Naive thymus-derived CD4-positive, alpha-beta T cell (primary cell): ENCODE measurements around the gene LRRN4. TPM values are rescaled to one million over a fixed set of nuclear protein-coding genes. Genes with fewer than 3 reads are reported as not detected.

Experiments
- ATAC-seq: fragments of 150-1000 bp; cut with Tn5 transposase; 2 replicates; pipeline ENCODE4 v1.10.0; 2021; ENCODE audit warnings: mild to moderate bottlenecking, moderate library complexity
- CTCF ChIA-PET: fragments of 350-600 bp; sonication (Branson Sonifier 250); formaldehyde crosslinking; loops from one replicate; lab custom pipeline; 2021; ENCODE audit warnings: antibody characterized with exemption; lab: Charles Lee
- POLR2A ChIA-PET: fragments of 350-600 bp; sonication (Branson Sonifier 250); formaldehyde crosslinking; loops from one replicate; lab custom pipeline; 2021; ENCODE audit warnings: antibody characterized with exemption, inconsistent platforms; lab: Charles Lee
- DNase-seq, 9 donors: peaks; one replicate each; pipeline versions ENCODE4 v3.0.0 to v3.0.0-alpha.2; 2020 to 2022; ENCODE audit warnings: mixed read lengths in 1 of 9
- H3K27ac ChIP-seq: one replicate; pipeline ENCODE4 v1.7.0; 2013; ENCODE audit warnings: mild to moderate bottlenecking, low read depth, low read length, moderate library complexity
- H3K27me3 ChIP-seq, 2 donors: one replicate each; pipeline ENCODE4 v1.7.0; 2013; ENCODE audit warnings: low read length in 2 of 2, mild to moderate bottlenecking in 2 of 2, moderate library complexity in 2 of 2; ENCODE audit not compliant: control insufficient read depth in 2 of 2, insufficient read depth in 2 of 2
- H3K36me3 ChIP-seq, 3 experiments: 1 replicate in 2 of 3; 2 replicates in 1 of 3; pipeline ENCODE4 v1.7.0; 2013; ENCODE audit warnings: low read length in 3 of 3, mild to moderate bottlenecking in 3 of 3, moderate library complexity in 1 of 3; ENCODE audit not compliant: insufficient read depth in 3 of 3, control insufficient read depth in 2 of 3
- H3K4me1 ChIP-seq, 2 donors: one replicate each; pipeline ENCODE4 v1.7.0; 2013; ENCODE audit warnings: low read length in 2 of 2, mild to moderate bottlenecking in 2 of 2, moderate library complexity in 1 of 2; ENCODE audit not compliant: control insufficient read depth in 2 of 2, insufficient read depth in 2 of 2
- H3K4me3 ChIP-seq: 2 replicates; pipeline ENCODE4 v1.7.0; 2013; ENCODE audit warnings: mild to moderate bottlenecking, low read length
- H3K9me3 ChIP-seq, 3 experiments: 1 replicate in 2 of 3; 2 replicates in 1 of 3; pipeline ENCODE4 v1.7.0; 2013; ENCODE audit warnings: low read length in 3 of 3; ENCODE audit not compliant: control insufficient read depth in 2 of 3
- H3K27ac Mint-ChIP-seq, 9 donors: one replicate each; pipeline ENCODE4 v1.8.0; 2020 to 2022; ENCODE audit warnings: mixed read lengths in 9 of 9, mild to moderate bottlenecking in 8 of 9, moderate library complexity in 5 of 9, inconsistent platforms in 2 of 9
- H3K27me3 Mint-ChIP-seq, 5 donors: one replicate each; pipeline ENCODE4 v1.8.0; 2021 to 2022; ENCODE audit warnings: mixed read lengths in 5 of 5, mild to moderate bottlenecking in 1 of 5
- H3K36me3 Mint-ChIP-seq, 5 donors: one replicate each; pipeline ENCODE4 v1.8.0; 2020 to 2022; ENCODE audit warnings: mixed read lengths in 5 of 5, mild to moderate bottlenecking in 3 of 5, inconsistent platforms in 1 of 5
- H3K4me1 Mint-ChIP-seq, 7 donors: one replicate each; pipeline ENCODE4 v1.8.0; 2020 to 2022; ENCODE audit warnings: mixed read lengths in 7 of 7, mild to moderate bottlenecking in 3 of 7, inconsistent platforms in 1 of 7
- H3K4me3 Mint-ChIP-seq, 10 donors: one replicate each; pipeline ENCODE4 v1.8.0; 2020 to 2022; ENCODE audit warnings: mild to moderate bottlenecking in 10 of 10, mixed read lengths in 10 of 10, moderate library complexity in 6 of 10, inconsistent platforms in 2 of 10
- H3K9me3 Mint-ChIP-seq, 11 donors: one replicate each; pipeline ENCODE4 v1.8.0; 2020 to 2022; ENCODE audit warnings: mixed read lengths in 11 of 11, mild to moderate bottlenecking in 4 of 11, inconsistent platforms in 1 of 11, moderate library complexity in 1 of 11
- intact Hi-C, 2 donors: fragments of 100-400 bp; cut with micrococcal nuclease; formaldehyde crosslinking; loops; one replicate each; pipeline ENCODE4 v1.15.1; 2023
- polyA plus RNA-seq, 2 donors: library from polyadenylated mRNA; unstranded; fragments of 300-500 nt; fragmentation: Illumina TruSeq; gene quantifications; one replicate each; pipeline ENCODE4 v1.2.3, GENCODE V29; 2021
- total RNA-seq, 6 experiments: library from RNA in 5 of 6; stranded (reverse) in 5 of 6; gene quantifications; 1 replicate in 5 of 6; 2 replicates in 1 of 6; pipeline ENCODE4 v1.2.3 and lab custom pipeline; 2021 to 2026

LRRN4 gene
- total and polyA plus RNA-seq, 7 experiments from 2014 or later = not detected

GRCh38 chr20:6046432-6046831, 7.4 kb downstream of the LRRN4 start:
- Mint-ChIP-seq H3K36me3 (peaks cover 0 to 15% (median 7%) of the 10 kb centered on the region in 5 donors), H3K9me3 (peaks cover 0 to 3% (median 0%) of the 10 kb centered on the region in 11 donors), H3K4me3 (no peak overlapping the region), H3K4me1 (peaks cover 0 to 6% (median 0%) of the 10 kb centered on the region in 7 donors), H3K27me3 (peaks cover 6 to 15% (median 9%) of the 10 kb centered on the region in 5 donors), H3K27ac (no peak overlapping the region)
- intact Hi-C loops = no loop called here
- no peaks in the 10 kb centered on the region for H3K4me1 ChIP-seq
- no peak for ATAC-seq
- POLR2A ChIA-PET = no interaction called here
- H3K4me3 ChIP-seq = no peak overlapping the region
- H3K27ac ChIP-seq = no peak overlapping the region
- H3K36me3 ChIP-seq = peaks cover 0 to 8% (median 0%) of the 10 kb centered on the region in 3 experiments
- CTCF ChIA-PET = no interaction called here
- DNase-seq = no peak
- H3K27me3 ChIP-seq = no peaks in the 10 kb centered on the region
- no peaks in the 10 kb centered on the region for H3K9me3 ChIP-seq

GRCh38 chr20:6045566-6045965, 8.3 kb downstream of the LRRN4 start:
- H3K9me3 ChIP-seq = no peaks in the 10 kb centered on the region
- H3K27ac ChIP-seq = no peak overlapping the region
- H3K4me1 Mint-ChIP-seq = peaks cover 0 to 4% (median 0%) of the 10 kb centered on the region in 7 donors
- peaks cover under 1 to 6% (median 4%) of the 10 kb centered on the region in 5 donors for H3K27me3 Mint-ChIP-seq
- H3K4me1 ChIP-seq = no peaks in the 10 kb centered on the region
- peaks cover 0 to 3% (median 0%) of the 10 kb centered on the region in 11 donors for H3K9me3 Mint-ChIP-seq
- ChIA-PET POLR2A (no interaction called here), CTCF (no interaction called here)
- no peak overlapping the region for H3K27ac Mint-ChIP-seq
- no peaks in the 10 kb centered on the region for H3K27me3 ChIP-seq
- no peak for ATAC-seq
- no peak overlapping the region for H3K4me3 Mint-ChIP-seq
- peaks cover 0 to 18% (median 10%) of the 10 kb centered on the region in 5 donors for H3K36me3 Mint-ChIP-seq
- no peak overlapping the region for H3K4me3 ChIP-seq
- intact Hi-C loops = no loop called here
- peaks cover 0 to 17% (median 4%) of the 10 kb centered on the region in 3 experiments for H3K36me3 ChIP-seq
- DNase-seq = no peak

GRCh38 chr20:6044115-6044514, 9.7 kb downstream of the LRRN4 start:
- ATAC-seq (no peak), DNase-seq (no peak)
- Histone ChIP-seq H3K9me3 (no peaks in the 10 kb centered on the region), H3K4me3 (no peak overlapping the region), H3K4me1 (no peaks in the 10 kb centered on the region), H3K36me3 (peaks cover 0 to 29% (median 6%) of the 10 kb centered on the region in 3 experiments), H3K27ac (no peak overlapping the region), H3K27me3 (no peaks in the 10 kb centered on the region)
- CTCF ChIA-PET = no interaction called here
- peaks cover 0 to 3% (median 0%) of the 10 kb centered on the region in 11 donors for H3K9me3 Mint-ChIP-seq
- H3K27ac Mint-ChIP-seq = no peak overlapping the region
- H3K4me3 Mint-ChIP-seq = no peak overlapping the region
- POLR2A ChIA-PET = no interaction called here
- H3K36me3 Mint-ChIP-seq = peaks cover 0 to 29% (median 21%) of the 10 kb centered on the region in 5 donors
- no peaks in the 10 kb centered on the region for H3K27me3 Mint-ChIP-seq
- intact Hi-C loops = no loop called here
- H3K4me1 Mint-ChIP-seq = no peaks in the 10 kb centered on the region

- H3K27me3 ChIP-seq = no peaks in the 10 kb centered on the region
- no peaks in the 10 kb centered on the region for H3K4me1 ChIP-seq
- H3K4me3 Mint-ChIP-seq = no peak overlapping the region
- POLR2A ChIA-PET = no interaction called here
- DNase-seq (no peak), ATAC-seq (no peak)
- H3K9me3 ChIP-seq = no peaks in the 10 kb centered on the region
- H3K4me3 ChIP-seq = no peak overlapping the region
- CTCF ChIA-PET = no interaction called here
- intact Hi-C loops = no loop called here
- peaks cover 0 to 45% (median 21%) of the 10 kb centered on the region in 5 donors for H3K36me3 Mint-ChIP-seq
- no peaks in the 10 kb centered on the region for H3K27me3 Mint-ChIP-seq
- H3K9me3 Mint-ChIP-seq = peaks cover 0 to 3% (median 0%) of the 10 kb centered on the region in 11 donors
- no peak overlapping the region for H3K27ac ChIP-seq
- peaks cover 9 to 46% (median 13%) of the 10 kb centered on the region in 3 experiments for H3K36me3 ChIP-seq
- no peaks in the 10 kb centered on the region for H3K4me1 Mint-ChIP-seq
- H3K27ac Mint-ChIP-seq = no peak overlapping the region
These were observed 12.0 kb downstream of the LRRN4 start for GRCh38 chr20:6041808-6042265.

GRCh38 chr20:6040958-6041807, 12.7 kb downstream of the LRRN4 start:
- no peaks in the 10 kb centered on the region for H3K27me3 ChIP-seq
- Mint-ChIP-seq H3K4me3 (no peak overlapping the region), H3K27me3 (no peaks in the 10 kb centered on the region), H3K27ac (no peak overlapping the region), H3K36me3 (peaks cover 0 to 47% (median 21%) of the 10 kb centered on the region in 5 donors), H3K9me3 (peaks cover 0 to 3% (median 0%) of the 10 kb centered on the region in 11 donors), H3K4me1 (no peaks in the 10 kb centered on the region)
- peaks cover 9 to 52% (median 16%) of the 10 kb centered on the region in 3 experiments for H3K36me3 ChIP-seq
- ChIA-PET CTCF (no interaction called here), POLR2A (no interaction called here)
- DNase-seq (no peak), ATAC-seq (no peak)
- intact Hi-C loops = no loop called here
- no peaks in the 10 kb centered on the region for H3K4me1 ChIP-seq
- no peaks in the 10 kb centered on the region for H3K9me3 ChIP-seq
- H3K27ac ChIP-seq = no peak overlapping the region
- no peak overlapping the region for H3K4me3 ChIP-seq

- intact Hi-C loops = no loop called here
- CTCF ChIA-PET = no interaction called here
- Mint-ChIP-seq H3K36me3 (peaks cover 0 to 48% (median 21%) of the 10 kb centered on the region in 5 donors), H3K4me1 (no peaks in the 10 kb centered on the region), H3K4me3 (no peak overlapping the region), H3K27me3 (no peaks in the 10 kb centered on the region), H3K27ac (no peak overlapping the region), H3K9me3 (peaks cover 0 to 3% (median 0%) of the 10 kb centered on the region in 11 donors)
- peaks cover 9 to 52% (median 16%) of the 10 kb centered on the region in 3 experiments for H3K36me3 ChIP-seq
- no peaks in the 10 kb centered on the region for H3K4me1 ChIP-seq
- no peaks in the 10 kb centered on the region for H3K27me3 ChIP-seq
- no peak overlapping the region for H3K4me3 ChIP-seq
- POLR2A ChIA-PET = no interaction called here
- ATAC-seq (no peak), DNase-seq (no peak)
- H3K9me3 ChIP-seq = no peaks in the 10 kb centered on the region
- no peak overlapping the region for H3K27ac ChIP-seq
These were observed 13.3 kb downstream of the LRRN4 start for GRCh38 chr20:6040540-6040939.
